Nephron (organoid): ENCODE results near the gene PCOLCE2.

ENCODE experiments used
- H3K27ac Mint-ChIP-seq, 3 experiments: 2 replicates each; pipeline ENCODE4 v1.8.0; 2020; ENCODE audit warnings: mixed read lengths in 3 of 3, mild to moderate bottlenecking in 2 of 3, moderate library complexity in 1 of 3
- H3K27me3 Mint-ChIP-seq: 2 replicates; pipeline ENCODE4 v1.8.0; 2021; ENCODE audit warnings: low read depth, mild to moderate bottlenecking, moderate library complexity, mixed read lengths
- H3K36me3 Mint-ChIP-seq: 2 replicates; pipeline ENCODE4 v1.8.0; 2020; ENCODE audit warnings: low read depth, mixed read lengths
- H3K4me1 Mint-ChIP-seq: 2 replicates; pipeline ENCODE4 v1.8.0; 2020; ENCODE audit warnings: mixed read lengths
- H3K4me3 Mint-ChIP-seq, 3 experiments: 2 replicates each; pipeline ENCODE4 v1.8.0; 2020; ENCODE audit warnings: mild to moderate bottlenecking in 3 of 3, mixed read lengths in 3 of 3, moderate library complexity in 2 of 3
- H3K9me3 Mint-ChIP-seq: 2 replicates; pipeline ENCODE4 v1.8.0; 2020; ENCODE audit warnings: mixed read lengths
- TF ChIP-seq, protein P1 (sequence below), 3 experiments: fragments of 200-600 bp; sonication (generic); IDR thresholded peaks; one replicate each; pipeline ENCODE4 v1.5.0; 2021; ENCODE audit warnings: antibody characterized with exemption in 3 of 3; ENCODE audit not compliant: unreplicated experiment in 3 of 3

The PCOLCE2 gene

DNA sequence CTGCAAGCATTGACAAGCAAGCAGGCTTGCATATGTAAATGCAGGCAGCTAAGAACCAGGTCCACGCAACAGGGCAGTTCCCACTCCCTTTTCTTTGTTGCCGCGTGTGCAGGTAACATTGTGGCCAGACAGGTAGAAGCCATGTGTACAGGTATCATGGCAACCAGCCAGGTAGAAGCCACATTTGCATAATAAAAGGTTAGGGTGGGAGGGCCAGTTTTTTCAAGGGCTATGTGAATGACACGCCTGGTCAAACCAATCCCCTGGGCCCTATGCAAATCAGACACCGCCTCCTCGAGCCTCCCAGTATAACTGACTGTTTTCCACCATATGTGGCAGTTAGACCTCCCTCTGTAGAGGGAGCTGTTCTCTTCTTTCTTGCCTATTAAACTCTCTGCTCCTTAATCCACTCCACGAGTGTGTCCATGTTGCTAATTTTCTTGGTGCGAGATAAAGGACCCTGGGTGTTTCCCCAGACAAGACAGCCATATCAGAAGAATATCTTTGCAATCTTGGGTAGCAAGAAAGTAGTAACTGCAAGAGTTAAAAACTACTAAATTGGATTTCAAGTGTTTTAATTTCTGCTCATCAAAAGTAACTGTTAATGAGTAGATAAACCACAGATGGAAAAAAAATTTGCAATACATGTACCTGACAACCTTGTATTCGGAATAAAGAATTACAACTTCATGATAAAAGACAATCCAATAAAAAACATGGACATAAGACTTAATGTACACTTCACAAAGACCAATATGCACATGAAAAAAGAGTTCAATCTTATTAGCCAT is 21.8 kb downstream of the PCOLCE2 start:
- Mint-ChIP-seq H3K27ac (no peak overlapping the region), H3K4me1 (no peaks in the 10 kb centered on the region), H3K4me3 (no peak overlapping the region), H3K9me3 (no peaks in the 10 kb centered on the region), H3K27me3 (peaks cover 4% of the 10 kb centered on the region), H3K36me3 (no peaks in the 10 kb centered on the region)
- TF ChIP-seq, protein P1, sequence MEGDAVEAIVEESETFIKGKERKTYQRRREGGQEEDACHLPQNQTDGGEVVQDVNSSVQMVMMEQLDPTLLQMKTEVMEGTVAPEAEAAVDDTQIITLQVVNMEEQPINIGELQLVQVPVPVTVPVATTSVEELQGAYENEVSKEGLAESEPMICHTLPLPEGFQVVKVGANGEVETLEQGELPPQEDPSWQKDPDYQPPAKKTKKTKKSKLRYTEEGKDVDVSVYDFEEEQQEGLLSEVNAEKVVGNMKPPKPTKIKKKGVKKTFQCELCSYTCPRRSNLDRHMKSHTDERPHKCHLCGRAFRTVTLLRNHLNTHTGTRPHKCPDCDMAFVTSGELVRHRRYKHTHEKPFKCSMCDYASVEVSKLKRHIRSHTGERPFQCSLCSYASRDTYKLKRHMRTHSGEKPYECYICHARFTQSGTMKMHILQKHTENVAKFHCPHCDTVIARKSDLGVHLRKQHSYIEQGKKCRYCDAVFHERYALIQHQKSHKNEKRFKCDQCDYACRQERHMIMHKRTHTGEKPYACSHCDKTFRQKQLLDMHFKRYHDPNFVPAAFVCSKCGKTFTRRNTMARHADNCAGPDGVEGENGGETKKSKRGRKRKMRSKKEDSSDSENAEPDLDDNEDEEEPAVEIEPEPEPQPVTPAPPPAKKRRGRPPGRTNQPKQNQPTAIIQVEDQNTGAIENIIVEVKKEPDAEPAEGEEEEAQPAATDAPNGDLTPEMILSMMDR (IDR thresholded peaks at IDR 0.05; ENCODE audit: unreplicated experiment in 3 of 3), result no peak

DNA sequence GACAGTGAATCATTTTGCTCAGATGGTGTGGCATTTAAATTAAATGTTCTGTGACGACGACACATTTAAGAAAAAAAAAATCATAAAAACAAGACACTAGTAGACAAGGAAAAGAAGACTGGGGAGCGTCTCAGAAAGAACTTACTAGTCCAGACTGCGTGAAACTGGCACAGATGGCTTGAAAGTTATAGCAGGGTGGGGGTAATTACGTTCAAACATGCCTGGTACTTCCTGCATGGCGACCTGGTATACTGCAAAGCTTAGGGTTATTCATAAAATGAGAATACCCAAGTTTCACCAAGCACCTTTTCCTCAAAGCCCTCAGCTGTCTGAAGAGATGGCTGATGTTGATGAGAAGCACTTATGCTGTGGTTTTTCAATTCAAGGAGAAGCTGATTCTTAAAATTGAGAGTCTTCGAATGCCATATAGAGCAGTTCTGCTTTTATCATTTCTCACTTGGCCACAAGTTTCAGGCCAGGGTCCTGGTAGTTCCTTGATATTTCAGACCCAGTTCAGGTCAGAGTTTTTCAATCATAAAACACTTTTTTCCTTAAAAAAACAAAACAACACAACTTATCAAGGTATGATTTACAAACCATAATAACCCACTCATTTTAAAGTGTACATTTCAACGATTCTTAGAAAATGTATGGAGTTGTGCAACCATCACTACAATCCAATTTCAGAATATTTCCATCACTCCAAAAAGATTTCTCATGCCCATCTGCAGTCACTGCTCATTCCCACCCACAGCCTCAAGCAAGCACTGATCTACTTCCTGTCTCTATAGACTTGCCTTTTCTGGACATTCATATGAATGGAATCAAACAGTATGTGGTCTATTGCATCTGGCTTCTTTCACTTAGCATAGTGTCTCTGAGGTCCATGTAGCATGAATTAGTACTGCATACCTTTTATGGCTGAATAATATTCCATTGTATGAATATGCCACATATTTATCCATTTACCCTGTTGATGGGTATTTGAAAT is 24.7 kb downstream of the PCOLCE2 start:
- no peaks in the 10 kb centered on the region for H3K4me1 Mint-ChIP-seq
- H3K4me3 Mint-ChIP-seq, result no peak overlapping the region
- no peaks in the 10 kb centered on the region for H3K36me3 Mint-ChIP-seq
- TF ChIP-seq, protein P1 (IDR thresholded peaks at IDR 0.05; ENCODE audit: unreplicated experiment in 3 of 3), result no peak
- no peaks in the 10 kb centered on the region for H3K9me3 Mint-ChIP-seq
- peaks cover 4% of the 10 kb centered on the region for H3K27me3 Mint-ChIP-seq
- H3K27ac Mint-ChIP-seq, result no peak overlapping the region

DNA sequence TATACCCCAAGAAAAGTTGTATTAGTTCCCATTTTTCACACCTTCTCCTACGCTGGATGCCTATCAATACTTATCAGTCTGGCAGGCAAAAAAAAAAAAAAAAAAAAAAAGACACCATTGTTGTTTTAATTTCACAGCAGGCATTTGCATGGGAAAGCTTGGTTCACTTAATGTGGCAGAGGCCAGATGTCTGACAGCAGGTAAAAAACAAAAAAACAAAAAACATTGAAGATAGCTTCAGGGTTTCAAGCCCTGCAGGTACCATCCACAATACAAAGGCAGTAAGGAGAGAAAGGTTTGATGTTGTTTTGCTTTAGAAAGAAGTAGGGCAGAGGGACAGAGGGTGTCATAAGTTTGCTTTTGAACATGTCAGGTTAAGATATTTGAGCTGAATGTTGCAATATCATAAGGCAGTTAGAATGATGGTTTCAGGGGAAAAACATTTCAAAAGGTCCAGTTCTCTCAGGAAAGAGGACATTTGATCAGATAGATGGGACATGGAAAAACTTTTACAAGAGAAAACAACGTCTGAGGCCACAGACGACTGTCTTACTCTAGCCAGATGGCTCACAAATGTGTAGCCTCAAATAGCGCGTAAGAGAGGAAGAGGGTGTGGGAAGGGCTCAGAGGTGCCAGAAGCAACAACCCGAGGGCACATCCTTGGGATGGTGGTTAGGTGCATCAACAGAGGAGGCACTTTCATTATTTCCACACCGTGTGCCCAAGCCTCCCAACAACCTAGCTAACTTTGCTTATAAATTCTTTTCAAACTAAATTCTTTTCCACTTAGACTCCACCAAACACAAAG is 25.7 kb downstream of the PCOLCE2 start:
- H3K9me3 Mint-ChIP-seq, result no peaks in the 10 kb centered on the region
- TF ChIP-seq, protein P1 (IDR thresholded peaks at IDR 0.05; ENCODE audit: unreplicated experiment in 3 of 3), result no peak
- no peaks in the 10 kb centered on the region for H3K36me3 Mint-ChIP-seq
- no peak overlapping the region for H3K4me3 Mint-ChIP-seq
- H3K27me3 Mint-ChIP-seq, result peaks cover 4% of the 10 kb centered on the region
- no peaks in the 10 kb centered on the region for H3K4me1 Mint-ChIP-seq
- no peak overlapping the region for H3K27ac Mint-ChIP-seq

DNA sequence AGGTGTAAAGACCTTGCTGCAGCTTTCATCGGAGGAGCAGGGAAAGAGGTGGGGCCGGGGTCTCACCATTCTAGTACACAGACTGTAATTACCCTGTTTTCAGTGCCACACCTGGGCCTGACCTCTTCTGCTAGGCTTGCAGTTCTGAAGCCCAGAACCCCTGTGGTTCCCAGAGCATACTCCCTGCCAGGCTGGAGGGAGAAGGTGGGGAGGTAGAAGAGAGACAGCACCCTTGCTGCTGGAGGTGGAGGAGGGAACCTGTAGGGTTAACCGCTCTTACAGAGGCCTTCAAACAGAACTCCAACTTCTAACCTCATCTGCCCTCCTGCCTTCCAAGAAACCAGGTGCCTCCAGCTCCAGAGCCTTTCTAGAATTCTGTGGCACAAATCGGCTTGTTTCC is 27.0 kb downstream of the PCOLCE2 start:
- Mint-ChIP-seq H3K36me3 (no peaks in the 10 kb centered on the region), H3K4me3 (no peak overlapping the region), H3K27ac (peak overlapping the region in 1 of 3 experiments; percentile 12), H3K9me3 (no peaks in the 10 kb centered on the region), H3K4me1 (no peaks in the 10 kb centered on the region), H3K27me3 (peaks cover 4% of the 10 kb centered on the region)
- TF ChIP-seq, protein P1 (IDR thresholded peaks at IDR 0.05; ENCODE audit: unreplicated experiment in 3 of 3), result no peak

DNA sequence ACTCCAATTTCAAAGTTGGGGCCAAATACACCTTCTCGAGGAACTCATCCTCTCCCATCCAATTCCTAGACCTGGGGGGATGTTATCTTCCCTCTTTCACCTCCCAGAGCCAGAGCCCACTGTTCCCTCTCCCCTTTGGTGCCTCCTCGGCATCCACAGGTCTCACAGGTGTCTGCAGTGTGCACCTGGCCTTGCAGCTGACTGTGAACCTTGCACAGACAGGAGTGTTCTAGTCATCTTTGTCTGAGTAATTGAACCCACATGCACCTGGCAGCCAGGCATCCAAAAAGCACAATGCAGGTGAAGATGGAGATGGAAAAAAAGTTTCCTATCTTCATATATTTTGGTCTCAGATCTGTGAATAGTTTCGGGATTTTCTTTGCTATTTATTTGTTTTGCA is 30.8 kb downstream of the PCOLCE2 start:
- Mint-ChIP-seq H3K4me1 (peaks cover 17% of the 10 kb centered on the region), H3K27ac (no peak overlapping the region), H3K4me3 (no peak overlapping the region), H3K36me3 (no peaks in the 10 kb centered on the region), H3K27me3 (peaks cover 4% of the 10 kb centered on the region), H3K9me3 (no peaks in the 10 kb centered on the region)
- TF ChIP-seq, protein P1 (IDR thresholded peaks at IDR 0.05; ENCODE audit: unreplicated experiment in 3 of 3), result no peak
